DND-41 (cell line): Measurements from ENCODE around the gene BCL7B.

Source experiments
- ATAC-seq: fragments of 200-7000 bp; cut with Tn5 transposase; 3 replicates; pipeline ENCODE4 v1.9.1; 2021; ENCODE audit warnings: low read depth; ENCODE audit not compliant: insufficient read depth
- DNase-seq: peaks from one replicate; pipeline ENCODE4 v3.0.0-alpha.2; 2020
- H2AFZ ChIP-seq: 2 replicates; pipeline ENCODE4 v1.6.0; 2012; ENCODE audit warnings: low read depth, low read length
- H3K27ac ChIP-seq: 2 replicates; pipeline ENCODE4 v1.5.1; 2012; ENCODE audit warnings: low read length, inconsistent platforms
- H3K27me3 ChIP-seq: fragments of 200-600 bp; sonication (generic); 2 replicates; pipeline ENCODE4 v1.6.0; 2012; ENCODE audit warnings: low read length, mild to moderate bottlenecking, inconsistent platforms; ENCODE audit not compliant: insufficient read depth, poor library complexity
- H3K36me3 ChIP-seq: 2 replicates; pipeline ENCODE4 v1.5.1; 2012; ENCODE audit warnings: low read length, inconsistent platforms; ENCODE audit not compliant: insufficient read depth
- H3K4me1 ChIP-seq: 2 replicates; pipeline ENCODE4 v1.5.1; 2012; ENCODE audit warnings: mild to moderate bottlenecking, low read length; ENCODE audit not compliant: insufficient read depth
- H3K4me2 ChIP-seq: 2 replicates; pipeline ENCODE4 v1.6.0; 2012; ENCODE audit warnings: mild to moderate bottlenecking, moderate library complexity, low read length, inconsistent platforms; ENCODE audit not compliant: insufficient read depth
- H3K4me3 ChIP-seq, 2 experiments: fragments of 200-600 bp in 1 of 2; shearing (Covaris generic) in 1 of 2; 2 replicates each; pipeline ENCODE4 v1.5.1; 2012 to 2016; ENCODE audit warnings: inconsistent platforms in 2 of 2, low read length in 2 of 2, mild to moderate bottlenecking in 2 of 2, low read depth in 1 of 2, moderate library complexity in 1 of 2
- H3K79me2 ChIP-seq: 2 replicates; pipeline ENCODE4 v1.6.0; 2012; ENCODE audit warnings: low read length, inconsistent platforms; ENCODE audit not compliant: insufficient read depth
- H3K9ac ChIP-seq: 2 replicates; pipeline ENCODE4 v1.6.0; 2012; ENCODE audit warnings: low read depth, mild to moderate bottlenecking, inconsistent platforms, low read length, moderate library complexity
- H3K9me3 ChIP-seq: 2 replicates; pipeline ENCODE4 v1.5.1; 2012; ENCODE audit warnings: low read length, moderate library complexity, mild to moderate bottlenecking, inconsistent platforms; ENCODE audit not compliant: insufficient read depth, severe bottlenecking
- H4K20me1 ChIP-seq: 2 replicates; pipeline ENCODE4 v1.6.0; 2012; ENCODE audit warnings: low read length; ENCODE audit not compliant: insufficient read depth
- CTCF ChIP-seq: IDR thresholded peaks from 2 replicates; pipeline ENCODE4 v1.5.1; 2012; ENCODE audit warnings: borderline replicate concordance, low read length, moderate library complexity, mild to moderate bottlenecking; ENCODE audit not compliant: poor library complexity, severe bottlenecking; ENCODE audit errors: extremely low read depth
- EZH2 ChIP-seq: IDR thresholded peaks from 3 replicates; pipeline ENCODE4 v1.6.1; 2012; ENCODE audit warnings: borderline replicate concordance, low read depth, mild to moderate bottlenecking, moderate library complexity, low read length, inconsistent platforms; ENCODE audit not compliant: severe bottlenecking

Gene BCL7B

GRCh38 chr7:73507556-73507955 lies 49.9 kb downstream of the BCL7B start:
- Histone ChIP-seq H3K9me3 (no peaks in the 10 kb centered on the region), H3K9ac (no peak overlapping the region), H3K27ac (no peak overlapping the region), H2AFZ (no peak overlapping the region), H3K4me3 (no peak overlapping the region), H4K20me1 (peaks cover 70% of the 10 kb centered on the region), H3K79me2 (peaks cover 95% of the 10 kb centered on the region), H3K27me3 (no peaks in the 10 kb centered on the region), H3K4me1 (no peaks in the 10 kb centered on the region), H3K4me2 (no peak overlapping the region), H3K36me3 (peaks cover 95% of the 10 kb centered on the region)
- ATAC-seq = no peak
- no peak for DNase-seq
- no peak for TF ChIP-seq EZH2
- TF ChIP-seq CTCF = no peak

DNA sequence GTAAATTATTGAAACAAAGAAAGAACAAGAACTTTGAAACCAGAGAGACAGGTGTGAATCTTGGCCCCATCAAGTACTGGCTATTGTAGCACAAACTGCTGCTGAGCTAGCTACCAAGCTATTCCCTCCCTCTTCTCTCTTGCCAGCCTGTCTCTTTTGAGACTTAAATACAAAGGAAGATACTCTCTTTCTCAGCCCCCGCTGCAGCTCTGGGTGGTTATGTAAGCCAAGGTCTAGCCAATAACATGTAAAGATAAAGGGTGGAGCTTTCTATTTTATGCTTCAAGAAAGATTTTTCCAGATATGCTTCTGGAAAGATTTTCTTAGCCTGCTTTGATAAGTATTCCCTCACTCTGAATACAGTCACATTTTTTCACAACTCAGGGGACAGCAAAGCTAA lies 52.6 kb downstream of the BCL7B start:
- no peak overlapping the region for H3K4me3 ChIP-seq
- peaks cover 64% of the 10 kb centered on the region for H4K20me1 ChIP-seq
- ATAC-seq (no peak), DNase-seq (no peak)
- no peak overlapping the region for H3K4me2 ChIP-seq
- no peaks in the 10 kb centered on the region for H3K9me3 ChIP-seq
- H3K79me2 ChIP-seq = peaks cover 90% of the 10 kb centered on the region
- TF ChIP-seq EZH2 = no peak
- TF ChIP-seq CTCF = no peak
- no peaks in the 10 kb centered on the region for H3K4me1 ChIP-seq
- H3K9ac ChIP-seq = no peak overlapping the region
- no peak overlapping the region for H3K27ac ChIP-seq
- peaks cover 95% of the 10 kb centered on the region for H3K36me3 ChIP-seq
- no peak overlapping the region for H2AFZ ChIP-seq
- no peaks in the 10 kb centered on the region for H3K27me3 ChIP-seq

- no peak for TF ChIP-seq CTCF
- no peak for TF ChIP-seq EZH2
- no peaks in the 10 kb centered on the region for H3K9me3 ChIP-seq
- ATAC-seq = no peak
- H3K9ac ChIP-seq = no peak overlapping the region
- no peak overlapping the region for H3K27ac ChIP-seq
- H4K20me1 ChIP-seq = peaks cover 66% of the 10 kb centered on the region
- H3K36me3 ChIP-seq = peaks cover 95% of the 10 kb centered on the region
- no peak overlapping the region for H3K4me2 ChIP-seq
- peaks cover 90% of the 10 kb centered on the region for H3K79me2 ChIP-seq
- no peaks in the 10 kb centered on the region for H3K4me1 ChIP-seq
- H2AFZ ChIP-seq = no peak overlapping the region
- no peaks in the 10 kb centered on the region for H3K27me3 ChIP-seq
- no peak for DNase-seq
- no peak overlapping the region for H3K4me3 ChIP-seq
Measured at GRCh38 chr7:73504017-73504416, 53.5 kb downstream of the BCL7B start.

GRCh38 chr7:73503229-73503628 lies 54.3 kb downstream of the BCL7B start:
- Histone ChIP-seq H4K20me1 (peaks cover 64% of the 10 kb centered on the region; the same call in 1 of the 2 replicates), H3K27ac (no peak overlapping the region), H3K4me3 (no peak overlapping the region), H3K9ac (no peak overlapping the region), H3K4me1 (no peaks in the 10 kb centered on the region), H2AFZ (no peak overlapping the region), H3K27me3 (no peaks in the 10 kb centered on the region), H3K9me3 (no peaks in the 10 kb centered on the region), H3K79me2 (peaks cover 91% of the 10 kb centered on the region), H3K4me2 (no peak overlapping the region), H3K36me3 (peaks cover 95% of the 10 kb centered on the region)
- no peak for DNase-seq
- TF ChIP-seq CTCF (no peak), EZH2 (no peak)
- ATAC-seq = no peak
